NCI-H146 treated with DMSO at 0.1 percent for 48 hours (cell line): Measurements from ENCODE around the gene BECN2.
A peak's percentile ranks its signal among the peaks of the same experiment; 100 is the strongest.

Experiments used
- DNase-seq: peaks from one replicate; lab custom pipeline; 2025; ENCODE audit not compliant: unreplicated experiment; lab: John Stamatoyannopoulos, UW

The BECN2 gene

GRCh38 chr1:241957692-241958494 is at the start of gene BECN2:
TSS of gene BECN2 (plus strand) at chr1:241957767. CDS start at chr1:241957767, 0 bp downstream.
- peak; percentile 89 for DNase-seq

GRCh38 chr1:241916196-241916595 is 41.4 kb upstream of the BECN2 start:
- no peak for DNase-seq

- no peak for DNase-seq
Observed at GRCh38 chr1:241917487-241917886, 40.1 kb upstream of the BECN2 start.

- no peak for DNase-seq
Observed at GRCh38 chr1:241918879-241919278, 38.7 kb upstream of the BECN2 start.

- no peak for DNase-seq
Observed at GRCh38 chr1:241924080-241924808, 33.3 kb upstream of the BECN2 start.

GRCh38 chr1:241926141-241926540 is 31.4 kb upstream of the BECN2 start:
- no peak for DNase-seq

GRCh38 chr1:241927321-241927720 is 30.2 kb upstream of the BECN2 start:
- no peak for DNase-seq

- DNase-seq, result no peak
Observed at GRCh38 chr1:241932845-241933244, 24.7 kb upstream of the BECN2 start.

- DNase-seq, result peak; percentile 37
Observed at GRCh38 chr1:241934201-241934848, 23.2 kb upstream of the BECN2 start.

GRCh38 chr1:241934866-241935265 is 22.7 kb upstream of the BECN2 start:
- DNase-seq, result no peak

- no peak for DNase-seq
Observed at GRCh38 chr1:241939798-241940197, 17.8 kb upstream of the BECN2 start.

- DNase-seq, result no peak
Observed at GRCh38 chr1:241942738-241943137, 14.8 kb upstream of the BECN2 start.

- DNase-seq, result no peak
Observed at GRCh38 chr1:241944300-241944699, 13.3 kb upstream of the BECN2 start.

- DNase-seq, result no peak
Observed at GRCh38 chr1:241947354-241947753, 10.2 kb upstream of the BECN2 start.

- DNase-seq, result no peak
Observed at GRCh38 chr1:241950390-241950789, 7.2 kb upstream of the BECN2 start.

GRCh38 chr1:241962153-241962552 is 4.6 kb downstream of the BECN2 start:
- peak; percentile 41 for DNase-seq

GRCh38 chr1:241963722-241964121 is 6.2 kb downstream of the BECN2 start:
- DNase-seq, result no peak

- DNase-seq, result no peak
Observed at GRCh38 chr1:241964550-241965282, 7.1 kb downstream of the BECN2 start.

GRCh38 chr1:241968611-241969010 is 11.0 kb downstream of the BECN2 start:
- no peak for DNase-seq

GRCh38 chr1:241972703-241973369 is 15.3 kb downstream of the BECN2 start:
- DNase-seq, result peak; percentile 44

- no peak for DNase-seq
Observed at GRCh38 chr1:241976229-241976628, 18.7 kb downstream of the BECN2 start.
